ENCODE results near the gene ALDOC. TPM values are rescaled to one million over a fixed set of nuclear protein-coding genes. Genes with fewer than 3 reads are reported as not detected.
A peak's percentile ranks its signal among the peaks of the same experiment; 100 is the strongest.

ALDOC gene
- total RNA-seq, 2 experiments from 2014 or later: 46.2 to 62.4 TPM

GRCh38 chr17:28599311-28600184 is 22.9 kb upstream of the ALDOC start:
- Histone ChIP-seq H3K27ac (ENCODE audit: low read depth, low read length, poor library complexity, severe bottlenecking) (peak overlapping the region; percentile 73), H4K20me1 (ENCODE audit: insufficient read depth, low read length) (no peaks in the 10 kb centered on the region), H3K4me1 (ENCODE audit: insufficient read depth, low read length, poor library complexity, severe bottlenecking) (peaks cover 23% of the 10 kb centered on the region), H3K79me2 (ENCODE audit: insufficient read depth, low read depth, low read length) (peaks cover 30% of the 10 kb centered on the region), H3K4me2 (ENCODE audit: low read length) (peak overlapping the region; percentile 93), H3K9me3 (ENCODE audit: low read length) (no peaks in the 10 kb centered on the region), H3K4me3 (ENCODE audit: low read depth, low read length, poor library complexity, severe bottlenecking) (peak overlapping the region; percentile 82), H2AFZ (ENCODE audit: low read length) (peak overlapping the region; percentile 66), H3K9me2 (ENCODE audit: insufficient read depth, low read length) (no peaks in the 10 kb centered on the region), H3K36me3 (ENCODE audit: insufficient read depth, low read length) (peaks cover 38% of the 10 kb centered on the region)
- TF ChIP-seq, protein P1, sequence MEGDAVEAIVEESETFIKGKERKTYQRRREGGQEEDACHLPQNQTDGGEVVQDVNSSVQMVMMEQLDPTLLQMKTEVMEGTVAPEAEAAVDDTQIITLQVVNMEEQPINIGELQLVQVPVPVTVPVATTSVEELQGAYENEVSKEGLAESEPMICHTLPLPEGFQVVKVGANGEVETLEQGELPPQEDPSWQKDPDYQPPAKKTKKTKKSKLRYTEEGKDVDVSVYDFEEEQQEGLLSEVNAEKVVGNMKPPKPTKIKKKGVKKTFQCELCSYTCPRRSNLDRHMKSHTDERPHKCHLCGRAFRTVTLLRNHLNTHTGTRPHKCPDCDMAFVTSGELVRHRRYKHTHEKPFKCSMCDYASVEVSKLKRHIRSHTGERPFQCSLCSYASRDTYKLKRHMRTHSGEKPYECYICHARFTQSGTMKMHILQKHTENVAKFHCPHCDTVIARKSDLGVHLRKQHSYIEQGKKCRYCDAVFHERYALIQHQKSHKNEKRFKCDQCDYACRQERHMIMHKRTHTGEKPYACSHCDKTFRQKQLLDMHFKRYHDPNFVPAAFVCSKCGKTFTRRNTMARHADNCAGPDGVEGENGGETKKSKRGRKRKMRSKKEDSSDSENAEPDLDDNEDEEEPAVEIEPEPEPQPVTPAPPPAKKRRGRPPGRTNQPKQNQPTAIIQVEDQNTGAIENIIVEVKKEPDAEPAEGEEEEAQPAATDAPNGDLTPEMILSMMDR (conservative IDR thresholded peaks at IDR 0.05; ENCODE audit: low read length): no peak
- TF ChIP-seq EZH2phosphoT487 (IDR thresholded peaks at IDR 0.05; ENCODE audit: borderline replicate concordance, low read depth, low read length): no peak
- TSS peak; percentile 91 for BruUV-seq (replicated peaks)
- ChIA-PET CTCF (ENCODE audit: unreplicated experiment) (no interaction called here), POLR2A (interaction anchor here (0.5 to 1.9 kb wide), 5 partner anchors 11 to 243 kb away, joined by 3 to 10 read pairs (median 3); partner anchors contain the start of genes ALDOC, FAM222B and PIGS)
- DNase-seq (ENCODE audit: low spot score): peak; percentile 55
- intact Hi-C loops (cut with micrococcal nuclease; ENCODE audit: unreplicated experiment): loop anchor here (2.0 kb wide), 1 partner anchor 29 kb away; the partner anchor contains the start of gene PIGS

GRCh38 chr17:28598799-28599310 is 22.2 kb upstream of the ALDOC start, which contains the start of gene SPAG5:
SPAG5 (minus strand) TSS chr17:28599025; CDS start chr17:28598946, 79 bp downstream.
- Histone ChIP-seq H2AFZ (ENCODE audit: low read length) (peak within 1 kb of the TSS; percentile 66), H3K36me3 (ENCODE audit: insufficient read depth, low read length) (peaks cover 43% of the 10 kb centered on the region)
- no TSS peak for BruUV-seq (replicated peaks)

More at GRCh38 chr17:28598799-28599310, 22.2 kb upstream of the ALDOC start, which contains the start of gene SPAG5:
- peak; percentile 96 for DNase-seq (ENCODE audit: low spot score)
- Histone ChIP-seq H3K27ac (ENCODE audit: low read depth, low read length, poor library complexity, severe bottlenecking) (peak within 1 kb of the TSS; percentile 73), H3K79me2 (ENCODE audit: insufficient read depth, low read depth, low read length) (peaks cover 35% of the 10 kb centered on the region), H3K9me3 (ENCODE audit: low read length) (no peaks in the 10 kb centered on the region), H3K9me2 (ENCODE audit: insufficient read depth, low read length) (no peaks in the 10 kb centered on the region), H3K4me2 (ENCODE audit: low read length) (peak within 1 kb of the TSS; percentile 93), H4K20me1 (ENCODE audit: insufficient read depth, low read length) (no peaks in the 10 kb centered on the region), H3K4me1 (ENCODE audit: insufficient read depth, low read length, poor library complexity, severe bottlenecking) (peaks cover 23% of the 10 kb centered on the region), H3K4me3 (ENCODE audit: low read depth, low read length, poor library complexity, severe bottlenecking) (peak within 1 kb of the TSS; percentile 82)
- ChIA-PET CTCF (ENCODE audit: unreplicated experiment) (interaction anchor here (0.7 to 1.0 kb wide), 2 partner anchors 22 to 51 kb away, joined by 3 read pairs; partner anchors contain the start of gene ALDOC), POLR2A (interaction anchor here (0.9 to 1.9 kb wide), 5 partner anchors 12 to 27 kb away, joined by 3 to 12 read pairs (median 7); partner anchors contain the start of genes ALDOC and PIGS)
- intact Hi-C loops (cut with micrococcal nuclease; ENCODE audit: unreplicated experiment): loop anchor here (2.0 kb wide), 1 partner anchor 28 kb away; the partner anchor contains the start of gene PIGS
- TF ChIP-seq EZH2phosphoT487 (IDR thresholded peaks at IDR 0.05; ENCODE audit: borderline replicate concordance, low read depth, low read length): no peak
- TF ChIP-seq, protein P1 (conservative IDR thresholded peaks at IDR 0.05; ENCODE audit: low read length): no peak

Measured in OCI-LY7 (cell line).